Glutamatergic neuron (in vitro differentiated cells): ENCODE measurements around the gene MYLK2. TPM values are rescaled to one million over a fixed set of nuclear protein-coding genes. Genes with fewer than 3 reads are reported as not detected.
A peak's percentile ranks its signal among the peaks of the same experiment; 100 is the strongest.

Experiments used
- DNase-seq: peaks from one replicate; pipeline ENCODE4 v3.0.0; 2022
- H3K27ac Mint-ChIP-seq: one replicate; pipeline ENCODE4 v1.8.0; 2020; ENCODE audit warnings: mild to moderate bottlenecking, mixed read lengths, inconsistent platforms; ENCODE audit not compliant: unreplicated experiment
- H3K27me3 Mint-ChIP-seq: one replicate; pipeline ENCODE4 v1.8.0; 2020; ENCODE audit warnings: mild to moderate bottlenecking, moderate library complexity, mixed read lengths, inconsistent platforms; ENCODE audit not compliant: unreplicated experiment
- H3K36me3 Mint-ChIP-seq: one replicate; pipeline ENCODE4 v1.8.0; 2020; ENCODE audit warnings: mild to moderate bottlenecking, mixed read lengths, inconsistent platforms; ENCODE audit not compliant: unreplicated experiment
- H3K4me1 Mint-ChIP-seq: one replicate; pipeline ENCODE4 v1.8.0; 2020; ENCODE audit warnings: mild to moderate bottlenecking, low read depth, mixed read lengths, inconsistent platforms; ENCODE audit not compliant: unreplicated experiment
- H3K4me3 Mint-ChIP-seq: one replicate; pipeline ENCODE4 v1.8.0; 2020; ENCODE audit warnings: mild to moderate bottlenecking, mixed read lengths, inconsistent platforms; ENCODE audit not compliant: unreplicated experiment
- H3K9me3 Mint-ChIP-seq: one replicate; pipeline ENCODE4 v1.8.0; 2020; ENCODE audit warnings: mild to moderate bottlenecking, moderate library complexity, mixed read lengths, inconsistent platforms; ENCODE audit not compliant: unreplicated experiment
- CTCF ChIP-seq: fragments of 200-600 bp; sonication (generic); IDR thresholded peaks from one replicate; pipeline ENCODE4 v1.5.0; 2021; ENCODE audit not compliant: partially characterized antibody, unreplicated experiment
- total RNA-seq: library from RNA; stranded (reverse); fragmentation: NEBNext Ultra II Directional; extraction: Animal tissue kit (Norgen Biotek cat#: 25700); gene quantifications from one replicate; pipeline ENCODE4 v1.2.1, GENCODE V29; 2021; ENCODE audit not compliant: unreplicated experiment

Gene MYLK2
- total RNA-seq, 1 donor from 2014 or later, result 0.69 TPM

- DNase-seq, result peak; percentile 28
Measured at GRCh38 chr20:31815408-31816188, 3.6 kb upstream of the MYLK2 start.

GRCh38 chr20:31816221-31816620 is 2.9 kb upstream of the MYLK2 start:
- Mint-ChIP-seq H3K36me3 (no peaks in the 10 kb centered on the region), H3K4me3 (no peak overlapping the region), H3K27me3 (peaks cover 2% of the 10 kb centered on the region), H3K4me1 (peaks cover 26% of the 10 kb centered on the region), H3K27ac (no peak overlapping the region), H3K9me3 (peaks cover 4% of the 10 kb centered on the region)
- peak; percentile 10 for TF ChIP-seq CTCF
- DNase-seq, result no peak

More at GRCh38 chr20:31815408-31816188, 3.6 kb upstream of the MYLK2 start:
- Mint-ChIP-seq H3K9me3 (peaks cover 4% of the 10 kb centered on the region), H3K36me3 (no peaks in the 10 kb centered on the region), H3K4me3 (no peak overlapping the region), H3K4me1 (peaks cover 25% of the 10 kb centered on the region), H3K27ac (no peak overlapping the region), H3K27me3 (peaks cover 2% of the 10 kb centered on the region)
- TF ChIP-seq CTCF, result no peak

GRCh38 chr20:31817461-31817860 is 1.7 kb upstream of the MYLK2 start:
- no peak for TF ChIP-seq CTCF
- Mint-ChIP-seq H3K27ac (no peak overlapping the region), H3K9me3 (peaks cover 4% of the 10 kb centered on the region), H3K4me1 (peaks cover 21% of the 10 kb centered on the region), H3K4me3 (no peak overlapping the region), H3K27me3 (peaks cover 4% of the 10 kb centered on the region), H3K36me3 (no peaks in the 10 kb centered on the region)
- peak; percentile 9 for DNase-seq

- Mint-ChIP-seq H3K27me3 (peaks cover 4% of the 10 kb centered on the region), H3K36me3 (no peaks in the 10 kb centered on the region), H3K9me3 (peaks cover 2% of the 10 kb centered on the region), H3K4me3 (no peak overlapping the region), H3K4me1 (peaks cover 18% of the 10 kb centered on the region), H3K27ac (no peak overlapping the region)
- TF ChIP-seq CTCF, result no peak
- peak; percentile 25 for DNase-seq
Measured at GRCh38 chr20:31818376-31818908, 714 bp upstream of the MYLK2 start.

GRCh38 chr20:31820228-31820627 is 1.1 kb downstream of the MYLK2 start:
- H3K36me3 Mint-ChIP-seq, result no peaks in the 10 kb centered on the region
- peak overlapping the region; percentile 13 for H3K27ac Mint-ChIP-seq
- peaks cover 18% of the 10 kb centered on the region for H3K4me1 Mint-ChIP-seq
- DNase-seq, result peak; percentile 36
- H3K4me3 Mint-ChIP-seq, result no peak overlapping the region
- TF ChIP-seq CTCF, result no peak
- H3K9me3 Mint-ChIP-seq, result peaks cover 2% of the 10 kb centered on the region
- H3K27me3 Mint-ChIP-seq, result peaks cover 4% of the 10 kb centered on the region
